ENCODE results near the gene IHH. TPM values are rescaled to one million over a fixed set of nuclear protein-coding genes. Genes with fewer than 3 reads are reported as not detected.

Gene IHH
- polyA plus RNA-seq, 3 donors: not detected

GRCh38 chr2:219045937-219046550, 14.7 kb downstream of the IHH start:
- Histone ChIP-seq H3K36me3 (replicated peaks in 1 of 2; ENCODE audit: control insufficient read depth in 1 of 2, insufficient read depth in 2 of 2, low read length in 2 of 2) (no peaks in the 10 kb centered on the region), H3K4me3 (replicated peaks in 1 of 3; ENCODE audit: low read depth in 2 of 3, low read length in 3 of 3) (no peak overlapping the region), H3K4me1 (ENCODE audit: control insufficient read depth in 1 of 2, insufficient read depth in 2 of 2, low read length in 2 of 2) (no peaks in the 10 kb centered on the region), H3K79me2 (ENCODE audit: insufficient read depth, low read length) (no peaks in the 10 kb centered on the region), H2AFZ (ENCODE audit: insufficient read depth, low read depth, low read length, poor library complexity, severe bottlenecking) (no peak overlapping the region), H3K4me2 (replicated peaks; ENCODE audit: extremely low read depth, low read length, poor library complexity, severe bottlenecking) (no peak overlapping the region), H4K20me1 (ENCODE audit: insufficient read depth, low read length) (no peaks in the 10 kb centered on the region), H3K9ac (ENCODE audit: insufficient read depth, low read length, poor library complexity, severe bottlenecking) (no peak overlapping the region), H3K27me3 (ENCODE audit: control insufficient read depth in 2 of 2, insufficient read depth in 2 of 2, low read length in 2 of 2) (peaks cover 20 to 44% of the 10 kb centered on the region in 2 donors), H3K9me3 (replicated peaks in 1 of 2; ENCODE audit: control insufficient read depth in 1 of 2, insufficient read depth in 1 of 2, low read length in 2 of 2) (no peaks in the 10 kb centered on the region), H3K27ac (ENCODE audit: low read depth in 1 of 2, low read length in 2 of 2) (no peak overlapping the region)
- Mint-ChIP-seq H3K27ac (no peak overlapping the region), H3K27me3 (ENCODE audit: low read depth in 3 of 3) (peaks cover 48 to 53% (median 51%) of the 10 kb centered on the region in 3 donors), H3K36me3 (no peaks in the 10 kb centered on the region), H3K9me3 (peaks cover 0 to 2% (median 0%) of the 10 kb centered on the region in 7 donors), H3K4me3 (peak overlapping the region in 1 of 2 donors; percentile 44), H3K4me1 (peaks cover 5% of the 10 kb centered on the region)
- TF ChIP-seq CTCF (IDR thresholded peaks at IDR 0.05): no peak
- DNase-seq: no peak
- intact Hi-C loops (cut with micrococcal nuclease): no loop called here
- 14% methylated on average over 3 of the region's 6 CpGs for WGBS (ENCODE audit: insufficient coverage)

GRCh38 chr2:219042750-219043149, 18.0 kb downstream of the IHH start:
- H3K27me3 Mint-ChIP-seq (ENCODE audit: low read depth in 3 of 3): peaks cover 52 to 56% (median 53%) of the 10 kb centered on the region in 3 donors
- intact Hi-C loops (cut with micrococcal nuclease): no loop called here
- Histone ChIP-seq H3K27ac (ENCODE audit: low read depth in 1 of 2, low read length in 2 of 2) (no peak overlapping the region), H3K4me2 (replicated peaks; ENCODE audit: extremely low read depth, low read length, poor library complexity, severe bottlenecking) (no peak overlapping the region), H3K4me3 (replicated peaks in 1 of 3; ENCODE audit: low read depth in 2 of 3, low read length in 3 of 3) (no peak overlapping the region), H3K79me2 (ENCODE audit: insufficient read depth, low read length) (no peaks in the 10 kb centered on the region), H3K9me3 (replicated peaks in 1 of 2; ENCODE audit: control insufficient read depth in 1 of 2, insufficient read depth in 1 of 2, low read length in 2 of 2) (no peaks in the 10 kb centered on the region), H3K36me3 (replicated peaks in 1 of 2; ENCODE audit: control insufficient read depth in 1 of 2, insufficient read depth in 2 of 2, low read length in 2 of 2) (no peaks in the 10 kb centered on the region), H3K27me3 (ENCODE audit: control insufficient read depth in 2 of 2, insufficient read depth in 2 of 2, low read length in 2 of 2) (peaks cover 36 to 55% of the 10 kb centered on the region in 2 donors), H3K4me1 (ENCODE audit: control insufficient read depth in 1 of 2, insufficient read depth in 2 of 2, low read length in 2 of 2) (no peaks in the 10 kb centered on the region), H3K9ac (ENCODE audit: insufficient read depth, low read length, poor library complexity, severe bottlenecking) (no peak overlapping the region), H4K20me1 (ENCODE audit: insufficient read depth, low read length) (no peaks in the 10 kb centered on the region), H2AFZ (ENCODE audit: insufficient read depth, low read depth, low read length, poor library complexity, severe bottlenecking) (no peak overlapping the region)
- H3K36me3 Mint-ChIP-seq: no peaks in the 10 kb centered on the region
- no peak for TF ChIP-seq CTCF (IDR thresholded peaks at IDR 0.05)
- WGBS (ENCODE audit: insufficient coverage): 57% methylated on average over 1 of the region's 2 CpGs
- DNase-seq: no peak
- H3K27ac Mint-ChIP-seq: no peak overlapping the region
- peaks cover 0 to 3% (median 0%) of the 10 kb centered on the region in 7 donors for H3K9me3 Mint-ChIP-seq
- H3K4me3 Mint-ChIP-seq: peak overlapping the region in 1 of 2 donors; percentile 7
- peaks cover 6% of the 10 kb centered on the region for H3K4me1 Mint-ChIP-seq

All from CD14-positive monocyte (primary cell).